Immature natural killer cell (primary cell): ENCODE data around the gene SLC22A23. TPM values are rescaled to one million over a fixed set of nuclear protein-coding genes. Genes with fewer than 3 reads are reported as not detected.

Experiments used
- DNase-seq, 3 donors: peaks; one replicate each; pipeline ENCODE4 v3.0.0; 2022; ENCODE audit warnings: mixed read lengths in 1 of 3
- H3K27ac Mint-ChIP-seq, 6 donors: one replicate each; pipeline ENCODE4 v1.8.0; 2020; ENCODE audit warnings: mixed read lengths in 6 of 6, mild to moderate bottlenecking in 5 of 6, inconsistent platforms in 4 of 6, moderate library complexity in 3 of 6
- H3K27me3 Mint-ChIP-seq, 3 donors: one replicate each; pipeline ENCODE4 v1.8.0; 2020 to 2021; ENCODE audit warnings: low read depth in 3 of 3, mild to moderate bottlenecking in 3 of 3, mixed read lengths in 3 of 3, moderate library complexity in 3 of 3, inconsistent platforms in 1 of 3
- H3K36me3 Mint-ChIP-seq, 3 donors: one replicate each; pipeline ENCODE4 v1.8.0; 2020; ENCODE audit warnings: mixed read lengths in 3 of 3, inconsistent platforms in 2 of 3, mild to moderate bottlenecking in 2 of 3
- H3K4me1 Mint-ChIP-seq, 2 donors: one replicate each; pipeline ENCODE4 v1.8.0; 2020; ENCODE audit warnings: inconsistent platforms in 2 of 2, mild to moderate bottlenecking in 2 of 2, mixed read lengths in 2 of 2, moderate library complexity in 1 of 2
- H3K4me3 Mint-ChIP-seq, 5 donors: one replicate each; pipeline ENCODE4 v1.8.0; 2020; ENCODE audit warnings: mild to moderate bottlenecking in 5 of 5, mixed read lengths in 5 of 5, inconsistent platforms in 3 of 5, moderate library complexity in 3 of 5
- H3K9me3 Mint-ChIP-seq, 6 donors: one replicate each; pipeline ENCODE4 v1.8.0; 2020; ENCODE audit warnings: mild to moderate bottlenecking in 6 of 6, mixed read lengths in 6 of 6, inconsistent platforms in 4 of 6, moderate library complexity in 3 of 6
- polyA plus RNA-seq, 3 donors: library from polyadenylated mRNA; unstranded; fragments of 300-500 nt; fragmentation: Illumina TruSeq; gene quantifications; one replicate each; pipeline ENCODE4 v1.2.3, GENCODE V29; 2021

Gene SLC22A23
- polyA plus RNA-seq, 3 donors from 2014 or later, result 0.14 to 0.21 TPM; not detected in 1

DNA sequence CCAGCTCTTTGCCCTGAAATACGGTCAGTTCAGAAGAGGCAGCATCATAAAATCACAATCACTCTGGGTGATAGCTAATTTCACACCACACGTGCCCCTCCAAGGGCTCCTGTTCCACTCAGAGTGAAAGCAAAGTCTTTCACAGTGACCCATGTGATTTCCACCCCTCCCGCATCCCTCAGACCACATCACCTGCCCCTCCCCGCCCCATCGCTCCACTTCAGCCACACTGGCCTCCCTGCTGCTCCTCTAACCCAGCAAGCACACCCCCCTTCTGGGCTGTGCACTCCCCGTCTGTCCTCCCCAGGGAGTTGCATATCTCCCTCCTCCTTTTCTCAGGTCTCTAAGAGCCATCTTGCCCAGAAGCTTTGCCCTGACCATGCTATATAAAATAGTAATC is 123.6 kb downstream of the SLC22A23 start:
- H3K4me3 Mint-ChIP-seq, result no peak overlapping the region

DNA sequence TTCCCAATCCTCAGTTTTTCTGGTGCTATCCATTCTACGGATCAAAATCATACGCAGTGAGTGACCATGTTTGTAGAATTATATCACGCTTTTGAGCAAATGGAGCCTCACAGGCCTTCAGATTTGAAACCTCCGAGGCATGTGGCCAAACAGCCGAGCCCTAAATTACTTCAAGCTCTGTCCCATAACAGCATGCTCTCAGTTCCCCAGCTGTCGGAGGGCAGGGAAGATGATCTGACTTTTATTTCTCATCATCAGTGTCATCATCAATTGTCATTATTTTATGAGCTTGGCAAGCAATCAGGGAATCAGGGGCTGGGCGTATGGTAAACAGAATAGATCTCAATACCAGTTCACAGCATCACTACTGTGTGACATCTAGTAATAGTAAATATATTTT is 124.9 kb downstream of the SLC22A23 start:
- Mint-ChIP-seq H3K4me3 (no peak overlapping the region), H3K27me3 (peaks cover 2 to 12% (median 8%) of the 10 kb centered on the region in 3 donors), H3K4me1 (peaks cover 19 to 24% of the 10 kb centered on the region in 2 donors), H3K27ac (no peak overlapping the region), H3K9me3 (no peaks in the 10 kb centered on the region), H3K36me3 (no peaks in the 10 kb centered on the region)
- DNase-seq, result no peak

More for the DNA sequence above, 123.6 kb downstream of the SLC22A23 start:
- DNase-seq, result peak; percentile 6 to 13 (median 12)
- Mint-ChIP-seq H3K27ac (no peak overlapping the region), H3K4me1 (peaks cover 21 to 24% of the 10 kb centered on the region in 2 donors), H3K9me3 (no peaks in the 10 kb centered on the region), H3K27me3 (peaks cover 2 to 10% (median 9%) of the 10 kb centered on the region in 3 donors), H3K36me3 (no peaks in the 10 kb centered on the region)

GRCh38 chr6:3331494-3331893 is 125.4 kb downstream of the SLC22A23 start:
- peaks cover 2 to 12% (median 6%) of the 10 kb centered on the region in 3 donors for H3K27me3 Mint-ChIP-seq
- H3K4me1 Mint-ChIP-seq, result peaks cover 19 to 24% of the 10 kb centered on the region in 2 donors
- no peak for DNase-seq
- H3K36me3 Mint-ChIP-seq, result no peaks in the 10 kb centered on the region
- no peaks in the 10 kb centered on the region for H3K9me3 Mint-ChIP-seq
- no peak overlapping the region for H3K4me3 Mint-ChIP-seq
- no peak overlapping the region for H3K27ac Mint-ChIP-seq

GRCh38 chr6:3330199-3330598 is 126.7 kb downstream of the SLC22A23 start:
- H3K27me3 Mint-ChIP-seq, result peaks cover 2 to 12% (median 6%) of the 10 kb centered on the region in 3 donors
- DNase-seq, result no peak
- H3K36me3 Mint-ChIP-seq, result no peaks in the 10 kb centered on the region
- peaks cover 19 to 24% of the 10 kb centered on the region in 2 donors for H3K4me1 Mint-ChIP-seq
- H3K27ac Mint-ChIP-seq, result no peak overlapping the region
- H3K9me3 Mint-ChIP-seq, result no peaks in the 10 kb centered on the region
- no peak overlapping the region for H3K4me3 Mint-ChIP-seq

DNA sequence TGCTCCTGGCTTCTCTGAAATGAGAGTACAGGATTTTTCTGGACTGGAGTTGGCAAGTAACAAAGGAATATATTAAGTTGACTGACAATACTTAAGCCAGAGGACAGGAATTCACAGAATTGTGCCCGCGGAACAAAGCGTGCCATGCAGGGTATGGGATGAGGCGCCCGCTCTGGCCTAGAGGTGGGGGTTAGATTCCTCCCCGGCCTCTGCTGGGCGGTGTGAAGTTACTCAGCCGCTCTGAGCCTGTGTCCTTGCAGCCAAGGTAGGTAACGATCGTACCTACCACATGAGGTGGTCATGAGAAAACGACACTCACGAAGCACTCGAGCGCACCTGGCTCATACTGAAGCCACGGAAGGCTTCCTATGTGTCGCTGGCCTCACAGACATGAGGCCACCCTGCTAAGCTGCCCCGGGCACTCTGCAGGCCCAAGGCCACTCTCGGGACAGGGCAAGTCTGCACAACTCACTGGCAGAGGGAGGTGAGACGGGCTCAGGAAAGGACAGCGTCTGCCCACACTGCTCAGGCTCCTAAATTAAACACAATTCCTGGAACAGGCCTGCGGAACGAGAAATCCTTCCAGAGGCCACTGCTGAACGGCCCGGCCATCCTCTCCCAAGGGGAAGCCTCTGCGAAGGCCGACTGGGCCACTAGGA is 127.3 kb downstream of the SLC22A23 start:
- H3K27me3 Mint-ChIP-seq, result peaks cover 2 to 12% (median 6%) of the 10 kb centered on the region in 3 donors
- H3K4me1 Mint-ChIP-seq, result peaks cover 17% of the 10 kb centered on the region in 2 donors
- no peak overlapping the region for H3K27ac Mint-ChIP-seq
- no peaks in the 10 kb centered on the region for H3K36me3 Mint-ChIP-seq
- no peak overlapping the region for H3K4me3 Mint-ChIP-seq
- no peaks in the 10 kb centered on the region for H3K9me3 Mint-ChIP-seq
- DNase-seq, result no peak

GRCh38 chr6:3328796-3329195 is 128.1 kb downstream of the SLC22A23 start:
- H3K4me1 Mint-ChIP-seq, result peaks cover 11 to 13% of the 10 kb centered on the region in 2 donors
- no peak overlapping the region for H3K27ac Mint-ChIP-seq
- DNase-seq, result no peak
- H3K9me3 Mint-ChIP-seq, result no peaks in the 10 kb centered on the region
- peaks cover 2 to 12% (median 6%) of the 10 kb centered on the region in 3 donors for H3K27me3 Mint-ChIP-seq
- H3K36me3 Mint-ChIP-seq, result no peaks in the 10 kb centered on the region
- no peak overlapping the region for H3K4me3 Mint-ChIP-seq

DNA sequence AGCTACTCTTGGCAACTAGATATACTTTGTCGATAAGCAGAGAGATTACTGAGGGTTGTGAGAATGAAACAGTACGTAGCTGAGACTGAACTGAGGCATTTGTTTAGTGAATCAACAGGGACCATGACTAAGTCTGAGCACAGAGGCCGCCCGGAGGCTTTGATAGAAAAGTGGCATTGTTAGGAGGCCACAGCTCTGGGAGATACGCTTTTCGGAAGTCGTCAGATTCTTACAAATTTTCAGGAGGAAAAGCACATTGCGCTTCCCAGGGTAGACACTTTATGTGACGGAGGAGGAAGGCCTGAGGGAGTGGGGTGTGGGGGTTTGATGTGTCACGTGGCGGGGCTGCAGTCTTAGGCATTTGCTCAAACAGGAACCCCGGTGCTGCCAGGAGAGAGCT is 128.7 kb downstream of the SLC22A23 start:
- no peaks in the 10 kb centered on the region for H3K9me3 Mint-ChIP-seq
- DNase-seq, result no peak
- no peak overlapping the region for H3K27ac Mint-ChIP-seq
- H3K27me3 Mint-ChIP-seq, result peaks cover 2 to 7% (median 6%) of the 10 kb centered on the region in 3 donors
- H3K4me3 Mint-ChIP-seq, result no peak overlapping the region
- H3K36me3 Mint-ChIP-seq, result no peaks in the 10 kb centered on the region
- peaks cover 5 to 6% of the 10 kb centered on the region in 2 donors for H3K4me1 Mint-ChIP-seq

DNA sequence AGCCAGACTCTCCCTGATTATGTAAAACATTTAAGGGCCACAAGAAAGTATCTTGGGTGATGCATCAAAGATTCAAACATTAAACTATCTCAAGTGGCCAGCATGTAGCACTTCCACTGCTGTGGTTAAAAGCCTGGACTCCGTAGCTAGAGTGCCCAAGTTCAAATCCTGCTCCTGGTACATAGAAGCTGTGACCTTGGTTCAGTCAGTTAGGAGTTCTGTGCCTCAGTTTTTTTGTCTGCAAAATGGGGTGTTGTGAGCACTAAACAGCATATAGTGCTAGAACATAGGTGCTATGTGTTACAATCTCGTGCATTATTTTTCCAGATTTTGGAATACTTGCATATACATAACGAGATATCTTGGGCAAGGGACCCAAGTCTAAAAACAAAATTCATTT is 129.4 kb downstream of the SLC22A23 start:
- H3K4me3 Mint-ChIP-seq, result no peak overlapping the region
- H3K9me3 Mint-ChIP-seq, result no peaks in the 10 kb centered on the region
- H3K27ac Mint-ChIP-seq, result no peak overlapping the region
- DNase-seq, result no peak
- H3K27me3 Mint-ChIP-seq, result peaks cover 2 to 8% (median 7%) of the 10 kb centered on the region in 3 donors
- H3K4me1 Mint-ChIP-seq, result no peaks in the 10 kb centered on the region
- H3K36me3 Mint-ChIP-seq, result no peaks in the 10 kb centered on the region

DNA sequence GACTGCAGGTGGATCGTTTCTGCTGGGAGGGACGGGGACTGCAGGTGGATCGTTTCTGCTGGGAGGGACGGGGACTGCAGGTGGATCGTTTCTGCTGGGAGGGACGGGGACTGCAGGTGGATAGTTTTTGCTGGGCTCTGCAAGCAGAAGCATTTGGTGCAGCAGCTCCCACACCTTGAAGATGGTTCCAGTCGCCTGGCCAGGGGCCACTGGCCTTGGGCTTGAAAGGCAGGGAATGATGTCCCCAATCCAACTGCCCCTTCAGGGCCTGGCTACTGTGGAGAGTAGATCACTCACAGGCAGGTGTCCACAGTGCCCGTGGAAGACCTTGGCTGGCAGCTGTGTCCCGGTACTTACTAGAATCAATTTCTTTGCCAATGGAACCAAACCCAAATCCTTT is 129.9 kb downstream of the SLC22A23 start:
- Mint-ChIP-seq H3K27ac (no peak overlapping the region), H3K9me3 (no peaks in the 10 kb centered on the region), H3K27me3 (peaks cover under 1 to 8% (median 7%) of the 10 kb centered on the region in 3 donors), H3K4me3 (no peak overlapping the region), H3K4me1 (no peaks in the 10 kb centered on the region), H3K36me3 (no peaks in the 10 kb centered on the region)
- no peak for DNase-seq

DNA sequence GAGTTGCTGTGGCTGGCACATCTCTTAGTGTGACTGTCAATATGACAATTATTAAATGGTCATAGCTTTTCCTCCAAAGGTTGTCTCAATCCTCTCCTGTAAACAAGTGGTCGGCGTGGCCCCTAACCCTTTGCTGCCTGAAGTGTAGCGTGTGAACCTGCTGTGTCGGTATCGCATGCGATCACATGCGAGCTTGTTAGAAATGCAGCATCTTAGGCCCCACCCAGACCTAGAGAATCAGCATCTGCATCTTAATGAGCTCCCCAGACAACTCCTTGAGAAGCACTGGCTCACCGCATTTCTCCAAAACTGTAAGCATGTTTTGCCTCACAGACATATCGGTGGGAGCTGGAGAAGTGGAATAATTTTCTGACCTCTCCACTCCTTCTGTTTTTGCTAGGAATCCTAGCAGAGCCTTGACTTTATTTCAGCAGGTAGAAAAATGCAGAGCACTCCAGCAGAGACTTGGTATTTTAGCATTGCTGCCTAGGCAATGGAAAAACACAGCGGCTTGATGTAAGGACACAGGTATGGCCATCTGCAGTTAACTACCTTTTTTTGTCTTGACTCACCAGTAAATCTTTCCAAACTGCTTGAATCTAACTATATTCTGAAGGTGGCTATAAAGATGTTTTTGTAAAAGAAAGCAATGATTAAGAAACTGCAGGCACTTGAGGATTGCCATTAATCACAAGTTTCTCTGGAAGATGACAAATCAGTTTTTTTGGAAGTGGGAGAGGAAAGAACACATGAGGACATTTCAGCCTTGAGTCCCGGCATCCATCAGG is 130.5 kb downstream of the SLC22A23 start:
- Mint-ChIP-seq H3K27me3 (peaks cover 1 to 11% (median 7%) of the 10 kb centered on the region in 3 donors), H3K36me3 (no peaks in the 10 kb centered on the region), H3K9me3 (no peaks in the 10 kb centered on the region), H3K27ac (no peak overlapping the region), H3K4me3 (no peak overlapping the region), H3K4me1 (no peaks in the 10 kb centered on the region)
- no peak for DNase-seq

GRCh38 chr6:3325210-3325609 is 131.6 kb downstream of the SLC22A23 start:
- Mint-ChIP-seq H3K4me3 (no peak overlapping the region), H3K9me3 (no peaks in the 10 kb centered on the region), H3K4me1 (no peaks in the 10 kb centered on the region), H3K36me3 (no peaks in the 10 kb centered on the region), H3K27me3 (peaks cover 3 to 12% (median 3%) of the 10 kb centered on the region in 3 donors), H3K27ac (no peak overlapping the region)
- no peak for DNase-seq

DNA sequence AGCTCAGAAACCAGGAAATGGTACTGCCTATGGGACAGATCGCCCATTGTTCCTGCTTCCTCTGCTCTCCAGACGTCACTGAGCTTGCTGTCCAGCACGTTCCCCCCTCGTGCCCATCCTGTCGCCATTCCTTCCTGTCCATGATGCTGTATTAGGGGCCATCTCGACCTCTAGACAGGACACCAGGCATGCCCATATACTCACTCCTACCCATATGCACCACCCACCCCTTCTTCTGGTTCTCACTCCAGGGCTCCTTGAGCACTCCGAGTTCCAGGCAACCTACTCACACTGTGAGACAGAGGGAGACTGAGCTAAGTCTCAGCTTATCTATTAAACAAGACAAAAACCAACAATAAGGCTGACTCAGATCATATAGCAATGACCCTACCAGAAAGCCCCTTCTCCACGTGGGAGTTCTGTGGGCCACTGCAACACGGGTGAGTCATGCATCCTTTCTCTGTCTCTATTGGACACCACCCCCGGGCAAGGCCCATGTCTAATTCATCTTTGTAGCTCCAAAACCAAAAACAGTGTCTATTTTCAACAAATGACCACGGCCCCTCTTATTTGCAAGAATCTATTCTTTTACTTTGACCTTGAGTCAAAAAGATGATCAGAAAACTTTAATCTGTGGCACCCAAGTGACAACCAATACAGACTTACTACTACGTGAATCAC is 132.4 kb downstream of the SLC22A23 start:
- peaks cover 3 to 12% (median 4%) of the 10 kb centered on the region in 3 donors for H3K27me3 Mint-ChIP-seq
- no peaks in the 10 kb centered on the region for H3K36me3 Mint-ChIP-seq
- no peak overlapping the region for H3K27ac Mint-ChIP-seq
- peaks cover 0 to 1% of the 10 kb centered on the region in 2 donors for H3K4me1 Mint-ChIP-seq
- no peaks in the 10 kb centered on the region for H3K9me3 Mint-ChIP-seq
- no peak overlapping the region for H3K4me3 Mint-ChIP-seq
- DNase-seq, result no peak

DNA sequence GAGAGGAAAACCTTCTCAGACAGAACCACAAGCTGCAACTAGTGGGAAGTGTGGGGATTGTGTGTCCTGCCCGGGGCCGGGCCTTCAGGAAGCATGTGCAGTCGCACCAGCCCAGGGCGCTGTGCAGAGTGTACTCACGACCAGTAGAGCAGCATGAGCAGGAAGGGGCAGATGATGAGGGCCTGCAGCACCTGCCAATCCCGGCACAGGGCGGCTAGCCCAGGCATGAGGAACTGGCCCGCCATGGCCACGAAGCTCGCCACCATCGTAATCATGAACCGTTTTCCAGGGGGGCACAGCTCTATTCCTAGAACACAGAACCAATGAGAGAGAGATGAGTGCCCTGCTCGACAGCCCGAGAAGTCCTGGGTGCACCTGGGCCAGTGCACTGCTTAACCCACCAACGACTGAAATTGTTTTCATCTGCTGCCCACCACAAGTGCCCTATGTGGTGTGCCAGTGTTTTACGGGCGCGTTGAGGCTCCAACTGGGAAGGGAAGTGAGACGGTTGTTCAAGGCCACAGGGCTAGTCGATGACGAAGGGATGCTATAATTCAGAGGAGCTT is 133.1 kb downstream of the SLC22A23 start:
- H3K4me1 Mint-ChIP-seq, result peaks cover 6 to 7% of the 10 kb centered on the region in 2 donors
- no peak for DNase-seq
- no peaks in the 10 kb centered on the region for H3K9me3 Mint-ChIP-seq
- H3K27ac Mint-ChIP-seq, result no peak overlapping the region
- H3K4me3 Mint-ChIP-seq, result no peak overlapping the region
- no peaks in the 10 kb centered on the region for H3K36me3 Mint-ChIP-seq
- peaks cover 3 to 15% (median 6%) of the 10 kb centered on the region in 3 donors for H3K27me3 Mint-ChIP-seq

- Mint-ChIP-seq H3K36me3 (no peaks in the 10 kb centered on the region), H3K9me3 (no peaks in the 10 kb centered on the region), H3K27me3 (peaks cover 4 to 18% (median 6%) of the 10 kb centered on the region in 3 donors), H3K4me1 (peaks cover 12 to 14% of the 10 kb centered on the region in 2 donors), H3K4me3 (no peak overlapping the region), H3K27ac (no peak overlapping the region)
- no peak for DNase-seq
Measured at GRCh38 chr6:3323148-3323547, 133.7 kb downstream of the SLC22A23 start.
